ENCODE measurements around the gene CLDN6. TPM values are rescaled to one million over a fixed set of nuclear protein-coding genes. Genes with fewer than 3 reads are reported as not detected.

Gene CLDN6
- total and polyA plus RNA-seq, 8 donors, result not detected

DNA sequence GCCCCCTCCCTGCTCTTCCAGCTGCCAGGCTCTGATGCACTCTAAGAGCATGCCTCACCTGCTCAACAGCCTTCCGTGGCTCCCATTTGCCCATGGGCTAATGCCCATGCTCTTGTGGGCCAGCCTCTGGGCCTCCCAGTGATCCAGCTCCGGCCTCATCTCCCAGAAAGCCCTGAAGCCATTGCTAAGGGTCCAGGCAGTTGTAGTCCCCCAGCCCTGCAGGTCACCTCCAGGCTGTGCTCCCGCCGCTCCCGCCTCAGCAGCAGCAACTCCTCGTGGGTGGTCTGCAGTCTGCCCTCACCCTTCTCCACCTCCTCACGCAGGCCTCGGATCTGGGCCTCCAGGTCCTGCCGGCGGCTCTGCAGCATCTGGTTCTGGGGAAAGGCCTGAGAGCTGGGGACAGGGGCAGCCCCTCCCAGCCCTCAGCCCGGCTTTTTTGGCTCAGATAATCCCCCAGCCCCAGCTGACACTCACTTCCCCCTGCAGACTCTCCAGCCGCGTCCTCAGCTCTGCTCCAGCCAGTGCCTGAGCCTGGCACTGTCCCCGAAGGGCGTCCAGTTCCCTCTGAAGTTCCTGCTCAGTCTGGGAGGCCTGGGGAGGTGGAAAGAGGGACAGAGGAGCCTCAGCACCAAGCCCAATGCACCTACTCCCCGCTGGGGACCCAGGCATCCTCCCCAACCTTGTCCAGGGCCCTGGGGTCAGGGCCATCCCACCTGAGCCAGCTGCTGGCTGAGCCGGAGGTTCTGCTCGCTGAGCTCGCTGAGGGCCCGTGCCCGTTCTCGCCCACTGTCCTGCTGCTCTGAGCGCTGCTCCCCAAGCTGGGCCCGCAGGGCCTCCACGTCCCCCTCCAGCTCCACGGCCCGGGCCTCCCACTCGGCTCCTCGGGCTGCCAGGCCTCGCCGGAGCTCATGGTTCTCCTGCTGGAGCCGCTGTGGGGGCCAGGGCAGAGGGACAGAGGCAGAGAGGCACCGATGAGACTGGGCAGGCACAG lies 12.5 kb upstream of the CLDN6 start:
- peaks cover 3 to 73% (median 36%) of the 10 kb centered on the region in 3 donors for H3K27me3 ChIP-seq
- H3K27ac ChIP-seq, result no peak overlapping the region
- DNase-seq, result no peak
- peaks cover 10 to 44% (median 38%) of the 10 kb centered on the region in 4 donors for H3K4me1 ChIP-seq
- H3K4me3 ChIP-seq, result no peak overlapping the region
- TF ChIP-seq POLR2AphosphoS5 (IDR thresholded peaks at IDR 0.05), result no peak
- TF ChIP-seq, protein P1, sequence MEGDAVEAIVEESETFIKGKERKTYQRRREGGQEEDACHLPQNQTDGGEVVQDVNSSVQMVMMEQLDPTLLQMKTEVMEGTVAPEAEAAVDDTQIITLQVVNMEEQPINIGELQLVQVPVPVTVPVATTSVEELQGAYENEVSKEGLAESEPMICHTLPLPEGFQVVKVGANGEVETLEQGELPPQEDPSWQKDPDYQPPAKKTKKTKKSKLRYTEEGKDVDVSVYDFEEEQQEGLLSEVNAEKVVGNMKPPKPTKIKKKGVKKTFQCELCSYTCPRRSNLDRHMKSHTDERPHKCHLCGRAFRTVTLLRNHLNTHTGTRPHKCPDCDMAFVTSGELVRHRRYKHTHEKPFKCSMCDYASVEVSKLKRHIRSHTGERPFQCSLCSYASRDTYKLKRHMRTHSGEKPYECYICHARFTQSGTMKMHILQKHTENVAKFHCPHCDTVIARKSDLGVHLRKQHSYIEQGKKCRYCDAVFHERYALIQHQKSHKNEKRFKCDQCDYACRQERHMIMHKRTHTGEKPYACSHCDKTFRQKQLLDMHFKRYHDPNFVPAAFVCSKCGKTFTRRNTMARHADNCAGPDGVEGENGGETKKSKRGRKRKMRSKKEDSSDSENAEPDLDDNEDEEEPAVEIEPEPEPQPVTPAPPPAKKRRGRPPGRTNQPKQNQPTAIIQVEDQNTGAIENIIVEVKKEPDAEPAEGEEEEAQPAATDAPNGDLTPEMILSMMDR (IDR thresholded peaks at IDR 0.05), result no peak
- no peak for TF ChIP-seq EP300 (IDR thresholded peaks at IDR 0.05)
- no peak for TF ChIP-seq POLR2A (IDR thresholded peaks at IDR 0.05)
- intact Hi-C loops (cut with DNase I; ENCODE audit: low total_unique reads), result no loop called here
- no peaks in the 10 kb centered on the region for H3K9me3 ChIP-seq
- H3K36me3 ChIP-seq, result peaks cover 14 to 41% (median 22%) of the 10 kb centered on the region in 4 donors
- 77 to 87% (median 84%) methylated on average over 16 to 33 of the region's 33 CpGs for WGBS, 5 donors

DNA sequence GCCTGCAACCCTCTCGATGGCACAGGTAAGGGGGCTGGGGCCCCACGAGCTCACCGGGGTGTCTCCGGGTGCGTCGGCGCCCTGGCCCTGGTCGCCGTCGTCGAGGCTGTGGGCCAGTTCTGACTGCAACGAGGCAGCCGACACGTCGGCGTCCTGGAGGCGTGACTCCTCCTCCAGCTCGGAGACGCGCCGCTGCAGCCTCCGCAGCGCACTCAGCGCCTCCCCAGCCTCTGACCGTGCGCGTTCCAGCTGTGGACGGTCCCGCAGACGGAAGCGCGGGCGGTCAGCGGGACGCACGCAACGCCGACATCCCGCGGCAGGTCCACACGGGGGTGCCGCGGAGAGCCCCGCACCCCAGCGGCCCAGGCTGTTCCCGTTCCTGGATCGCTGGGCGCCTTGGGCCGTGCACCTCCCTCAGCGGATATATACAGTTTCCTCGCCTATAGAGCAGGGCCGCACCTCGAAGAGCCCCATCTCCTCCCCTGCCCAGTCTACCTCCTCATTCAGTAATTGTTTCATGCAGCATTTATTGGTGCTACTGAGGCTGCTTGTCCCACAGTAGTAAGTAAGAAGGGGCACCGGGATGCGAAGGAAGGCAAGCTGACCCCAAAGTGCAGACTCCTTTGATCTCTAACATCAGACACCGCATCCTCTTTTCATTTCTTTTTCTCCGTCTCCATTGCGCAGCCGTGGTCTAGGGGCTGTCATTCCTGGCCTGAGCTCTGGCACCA lies 11.7 kb upstream of the CLDN6 start:
- Histone ChIP-seq H3K27me3 (peaks cover 3 to 65% (median 30%) of the 10 kb centered on the region in 3 donors), H3K4me3 (peak overlapping the region in 2 of 4 donors; percentile 3 to 6), H3K27ac (no peak overlapping the region), H3K36me3 (peaks cover 14 to 41% (median 23%) of the 10 kb centered on the region in 4 donors), H3K4me1 (peaks cover 11 to 46% (median 41%) of the 10 kb centered on the region in 4 donors), H3K9me3 (no peaks in the 10 kb centered on the region)
- intact Hi-C loops (cut with DNase I; ENCODE audit: low total_unique reads), result no loop called here
- WGBS, 5 donors, result 27 to 54% (median 49%) methylated on average over 44 to 59 of the region's 59 CpGs
- TF ChIP-seq POLR2A (IDR thresholded peaks at IDR 0.05), result no peak
- TF ChIP-seq EP300 (IDR thresholded peaks at IDR 0.05), result no peak
- TF ChIP-seq, protein P1 (IDR thresholded peaks at IDR 0.05), result no peak
- TF ChIP-seq POLR2AphosphoS5 (IDR thresholded peaks at IDR 0.05), result no peak
- DNase-seq, result peak in 1 of 2 donors; percentile 72

DNA sequence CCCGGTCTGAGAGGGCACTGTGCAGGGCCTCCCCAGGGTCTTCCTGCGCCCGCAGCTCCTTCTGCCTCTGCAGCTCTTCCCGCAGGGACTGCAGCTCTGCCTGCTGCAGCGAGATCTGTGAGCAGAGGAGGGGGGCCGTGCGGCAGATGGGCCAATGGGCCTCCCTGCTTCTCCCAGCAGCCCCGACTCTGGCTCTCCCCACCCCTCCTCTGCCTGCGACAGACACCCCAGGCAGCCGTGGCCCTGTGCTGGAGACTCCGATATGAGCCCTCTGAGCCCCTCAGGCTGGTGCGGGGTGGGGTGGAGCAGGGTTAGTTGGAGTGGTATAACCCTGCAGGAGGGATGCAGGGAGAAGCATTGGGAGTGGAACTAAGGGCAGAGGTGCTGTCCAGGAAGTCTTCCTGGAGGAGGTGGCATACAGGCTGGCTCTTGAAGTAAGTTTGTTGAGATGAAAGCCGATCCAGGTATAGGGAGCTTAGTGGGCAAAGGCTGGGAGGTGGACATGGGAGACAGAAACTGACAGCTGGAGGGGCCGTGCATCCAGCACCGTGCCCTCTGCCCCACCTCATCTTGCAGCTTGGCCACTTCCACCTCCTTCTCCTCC lies 10.8 kb upstream of the CLDN6 start:
- TF ChIP-seq POLR2AphosphoS5 (IDR thresholded peaks at IDR 0.05) (no peak), EP300 (IDR thresholded peaks at IDR 0.05) (no peak), POLR2A (IDR thresholded peaks at IDR 0.05) (no peak)
- TF ChIP-seq, protein P1 (IDR thresholded peaks at IDR 0.05), result no peak
- 39 to 55% (median 50%) methylated on average over 12 to 15 of the region's 15 CpGs for WGBS, 5 donors

More for the DNA sequence above, 10.8 kb upstream of the CLDN6 start:
- intact Hi-C loops (cut with DNase I; ENCODE audit: low total_unique reads), result no loop called here
- H3K36me3 ChIP-seq, result peaks cover 14 to 41% (median 23%) of the 10 kb centered on the region in 4 donors
- peak overlapping the region in 3 of 4 donors; percentile 2 to 21 (median 16) for H3K4me3 ChIP-seq
- H3K4me1 ChIP-seq, result peaks cover 16 to 51% (median 47%) of the 10 kb centered on the region in 4 donors
- no peaks in the 10 kb centered on the region for H3K9me3 ChIP-seq
- peaks cover 3 to 56% (median 29%) of the 10 kb centered on the region in 3 donors for H3K27me3 ChIP-seq
- no peak for DNase-seq
- no peak overlapping the region for H3K27ac ChIP-seq

Data from stomach (tissue), 9 donors.